HUES6 (cell line): ENCODE results near the gene CXADR.

Experiments
- H3K27ac ChIP-seq: 2 replicates; pipeline ENCODE4 v1.7.0; 2013; ENCODE audit warnings: low read depth, mild to moderate bottlenecking, low read length, inconsistent platforms
- H3K27me3 ChIP-seq: 2 replicates; pipeline ENCODE4 v1.6.1; 2013; ENCODE audit warnings: low read length; ENCODE audit not compliant: control insufficient read depth, insufficient read depth
- H3K36me3 ChIP-seq: 2 replicates; pipeline ENCODE4 v1.6.1; 2013; ENCODE audit warnings: low read length; ENCODE audit not compliant: control insufficient read depth, insufficient read depth
- H3K4me1 ChIP-seq: 2 replicates; pipeline ENCODE4 v1.6.1; 2013; ENCODE audit warnings: low read length; ENCODE audit not compliant: control insufficient read depth, insufficient read depth
- H3K4me3 ChIP-seq: 2 replicates; pipeline ENCODE4 v1.5.1; 2013; ENCODE audit warnings: low read depth, low read length
- H3K9ac ChIP-seq: one replicate; pipeline ENCODE4 v1.6.1; 2013; ENCODE audit warnings: mild to moderate bottlenecking, low read length
- H3K9me3 ChIP-seq: 2 replicates; pipeline ENCODE4 v1.6.1; 2013; ENCODE audit warnings: low read depth, low read length; ENCODE audit not compliant: control insufficient read depth, insufficient read depth

The CXADR gene

GRCh38 chr21:17526776-17527175 is 13.9 kb downstream of the CXADR start:
- Histone ChIP-seq H3K9me3 (no peaks in the 10 kb centered on the region), H3K36me3 (peaks cover 3% of the 10 kb centered on the region; the same call in 1 of the 2 replicates), H3K4me3 (no peak overlapping the region), H3K9ac (no peak overlapping the region), H3K27me3 (no peaks in the 10 kb centered on the region), H3K4me1 (peaks cover 33% of the 10 kb centered on the region), H3K27ac (peak overlapping the region; percentile 72; the same call in 1 of the 2 replicates)

DNA sequence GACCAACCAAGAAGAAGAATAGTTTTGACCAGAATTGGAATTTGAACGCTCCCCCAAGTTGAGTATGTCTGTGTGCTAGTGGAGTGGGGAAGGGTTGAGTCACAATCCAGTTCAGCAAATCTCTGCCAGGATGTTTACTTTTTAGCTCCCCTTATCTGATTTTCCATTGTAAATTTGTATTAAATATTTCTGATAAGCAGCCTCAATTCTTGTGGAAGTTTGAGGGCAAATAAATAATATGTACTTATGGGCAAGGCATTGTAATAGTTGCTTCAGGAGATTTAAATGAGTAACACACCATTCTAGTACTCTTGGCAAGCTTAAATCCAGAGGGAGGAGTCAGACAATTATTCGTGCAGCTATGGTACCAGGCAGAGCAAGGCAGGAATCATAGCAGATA is 14.4 kb downstream of the CXADR start:
- Histone ChIP-seq H3K27ac (peak overlapping the region; percentile 72), H3K36me3 (peaks cover 3% of the 10 kb centered on the region; the same call in 1 of the 2 replicates), H3K4me1 (peaks cover 33% of the 10 kb centered on the region), H3K4me3 (no peak overlapping the region), H3K9ac (peak overlapping the region; percentile 9), H3K27me3 (no peaks in the 10 kb centered on the region), H3K9me3 (no peaks in the 10 kb centered on the region)

GRCh38 chr21:17527711-17528110 is 14.9 kb downstream of the CXADR start:
- H3K9me3 ChIP-seq = no peaks in the 10 kb centered on the region
- no peak overlapping the region for H3K4me3 ChIP-seq
- H3K36me3 ChIP-seq = peaks cover 3% of the 10 kb centered on the region; the same call in 1 of the 2 replicates
- no peaks in the 10 kb centered on the region for H3K27me3 ChIP-seq
- peaks cover 29% of the 10 kb centered on the region for H3K4me1 ChIP-seq
- peak overlapping the region; percentile 9 for H3K9ac ChIP-seq
- H3K27ac ChIP-seq = peak overlapping the region; percentile 72; the same call in 1 of the 2 replicates

DNA sequence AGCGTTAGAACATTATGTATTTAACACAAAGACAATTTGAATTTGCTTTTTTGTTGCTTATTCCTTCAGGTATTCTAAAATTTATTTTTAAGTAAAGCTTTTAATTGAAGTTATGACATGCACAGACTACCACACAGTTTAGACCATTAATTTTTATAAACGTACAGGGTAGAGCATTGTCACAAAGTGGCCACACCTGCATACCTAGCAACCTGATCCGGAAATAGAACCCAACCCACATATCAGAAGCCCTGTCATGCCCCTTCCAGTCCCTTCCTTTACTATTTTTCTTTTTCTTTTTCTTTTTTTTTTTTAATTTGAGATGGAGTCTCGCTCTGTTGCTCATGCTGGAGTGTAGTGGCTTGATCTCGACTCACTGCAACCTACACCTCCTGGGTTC is 16.8 kb downstream of the CXADR start:
- Histone ChIP-seq H3K4me1 (peaks cover 24% of the 10 kb centered on the region), H3K27ac (no peak overlapping the region), H3K4me3 (no peak overlapping the region), H3K9ac (no peak overlapping the region), H3K9me3 (no peaks in the 10 kb centered on the region), H3K27me3 (no peaks in the 10 kb centered on the region), H3K36me3 (peaks cover 8% of the 10 kb centered on the region; the same call in 1 of the 2 replicates)

DNA sequence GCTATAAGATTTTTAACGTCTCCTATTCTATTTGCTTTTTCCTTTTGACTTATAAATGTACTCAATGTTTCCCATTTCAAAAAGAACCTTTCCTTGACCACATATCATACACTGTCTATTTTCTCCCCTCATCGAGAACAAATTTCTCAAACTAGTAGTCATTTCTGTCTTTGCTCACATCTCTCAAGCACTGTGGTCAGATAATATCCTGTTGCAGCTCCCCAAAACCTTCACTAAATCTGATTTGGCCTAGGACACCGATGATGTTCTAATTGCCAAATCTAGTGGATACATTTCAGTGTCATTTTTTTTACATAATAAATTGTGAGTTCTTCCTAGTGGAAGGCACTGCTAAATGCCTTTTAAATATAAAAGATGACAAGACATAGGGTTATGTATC is 19.4 kb downstream of the CXADR start:
- Histone ChIP-seq H3K9ac (no peak overlapping the region), H3K9me3 (peaks cover 2% of the 10 kb centered on the region; the same call in 1 of the 2 replicates), H3K36me3 (peaks cover 23% of the 10 kb centered on the region), H3K27me3 (no peaks in the 10 kb centered on the region), H3K4me3 (no peak overlapping the region), H3K27ac (no peak overlapping the region), H3K4me1 (peaks cover 8% of the 10 kb centered on the region)

- Histone ChIP-seq H3K9ac (no peak overlapping the region), H3K27me3 (no peaks in the 10 kb centered on the region), H3K9me3 (peaks cover 6% of the 10 kb centered on the region; the same call in 1 of the 2 replicates), H3K27ac (no peak overlapping the region), H3K4me1 (peaks cover 5% of the 10 kb centered on the region; the same call in 1 of the 2 replicates), H3K4me3 (no peak overlapping the region), H3K36me3 (peaks cover 38% of the 10 kb centered on the region)
Observed at GRCh38 chr21:17536381-17536780, 23.5 kb downstream of the CXADR start.

GRCh38 chr21:17537299-17537698 is 24.5 kb downstream of the CXADR start:
- H3K27me3 ChIP-seq = no peaks in the 10 kb centered on the region
- no peak overlapping the region for H3K27ac ChIP-seq
- H3K4me1 ChIP-seq = peaks cover 5% of the 10 kb centered on the region; the same call in 1 of the 2 replicates

DNA sequence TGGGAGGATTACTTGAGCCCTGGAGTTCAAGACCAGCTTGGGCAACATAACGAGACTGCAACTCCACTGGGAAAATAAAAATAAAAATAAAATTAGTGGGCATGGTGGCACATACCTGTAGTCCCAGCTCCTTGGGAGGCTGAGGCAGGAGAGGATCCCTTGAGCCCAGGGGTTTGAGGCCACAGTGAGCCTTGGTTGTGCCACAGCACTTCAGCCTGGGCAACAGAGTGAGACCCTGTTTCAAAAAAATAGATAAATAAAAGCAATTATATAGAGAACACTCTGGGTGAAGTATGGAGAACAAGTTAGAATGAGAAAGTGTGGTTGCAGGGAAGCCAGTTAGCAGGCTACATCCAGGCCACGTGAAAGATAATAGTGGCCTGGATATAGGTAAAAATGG is 25.7 kb downstream of the CXADR start:
- no peak overlapping the region for H3K27ac ChIP-seq
- no peaks in the 10 kb centered on the region for H3K27me3 ChIP-seq
- H3K4me1 ChIP-seq = peaks cover 10% of the 10 kb centered on the region; the same call in 1 of the 2 replicates
- H3K9me3 ChIP-seq = peaks cover 6% of the 10 kb centered on the region; the same call in 1 of the 2 replicates
- no peak overlapping the region for H3K9ac ChIP-seq
- H3K4me3 ChIP-seq = no peak overlapping the region
- H3K36me3 ChIP-seq = peaks cover 36% of the 10 kb centered on the region

More at GRCh38 chr21:17537299-17537698, 24.5 kb downstream of the CXADR start:
- Histone ChIP-seq H3K9ac (no peak overlapping the region), H3K9me3 (peaks cover 6% of the 10 kb centered on the region; the same call in 1 of the 2 replicates), H3K36me3 (peaks cover 38% of the 10 kb centered on the region), H3K4me3 (no peak overlapping the region)

DNA sequence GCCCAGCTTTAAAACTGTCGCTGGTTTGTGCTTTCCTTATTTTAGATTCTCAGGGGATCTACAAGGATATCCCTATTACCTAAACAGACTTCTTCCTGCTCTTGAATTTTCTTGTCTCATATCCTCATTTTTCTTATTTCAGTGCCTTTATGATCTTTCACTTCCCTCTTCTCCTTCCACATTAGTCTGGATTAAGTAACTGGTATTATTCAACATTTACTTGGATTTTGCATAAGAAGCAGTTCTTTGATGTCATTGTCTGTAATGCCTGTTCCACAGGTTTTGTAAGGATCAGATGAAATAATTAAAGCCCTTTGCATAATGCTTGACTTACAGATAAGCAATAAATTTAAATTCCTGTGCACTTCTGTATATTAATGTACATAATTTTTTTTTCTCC is 26.5 kb downstream of the CXADR start:
- no peak overlapping the region for H3K9ac ChIP-seq

GRCh38 chr21:17539743-17540341 is 27.0 kb downstream of the CXADR start:
- Histone ChIP-seq H3K4me1 (peaks cover 18% of the 10 kb centered on the region; the same call in 1 of the 2 replicates), H3K9ac (no peak overlapping the region)

More for the DNA sequence above, 26.5 kb downstream of the CXADR start:
- Histone ChIP-seq H3K9me3 (peaks cover 6% of the 10 kb centered on the region; the same call in 1 of the 2 replicates), H3K27me3 (no peaks in the 10 kb centered on the region), H3K4me3 (no peak overlapping the region), H3K36me3 (peaks cover 34% of the 10 kb centered on the region), H3K4me1 (peaks cover 14% of the 10 kb centered on the region; the same call in 1 of the 2 replicates), H3K27ac (no peak overlapping the region)

DNA sequence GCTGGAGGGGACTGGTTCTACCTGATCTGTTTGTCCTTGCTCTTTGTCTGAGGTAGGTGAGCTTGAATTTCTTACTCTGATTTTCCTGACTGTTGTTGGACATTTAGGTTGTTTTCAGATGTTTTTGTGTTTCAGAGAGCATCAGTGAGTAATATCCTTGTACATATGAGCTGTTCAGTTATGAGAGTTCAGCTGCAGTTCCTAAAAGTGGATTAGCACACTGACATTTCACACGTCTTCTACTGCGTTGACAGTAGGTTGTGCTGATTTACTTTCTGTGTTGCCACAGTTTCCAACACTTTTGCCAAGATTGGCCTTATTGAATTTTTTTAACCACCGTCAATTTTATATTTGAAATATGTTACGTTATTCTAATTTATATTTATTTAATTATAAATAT is 27.7 kb downstream of the CXADR start:
- Histone ChIP-seq H3K9ac (no peak overlapping the region), H3K27me3 (no peaks in the 10 kb centered on the region), H3K4me3 (no peak overlapping the region), H3K9me3 (peaks cover 6% of the 10 kb centered on the region; the same call in 1 of the 2 replicates), H3K36me3 (peaks cover 25% of the 10 kb centered on the region), H3K4me1 (peaks cover 18% of the 10 kb centered on the region; the same call in 1 of the 2 replicates), H3K27ac (no peak overlapping the region)

More at GRCh38 chr21:17539743-17540341, 27.0 kb downstream of the CXADR start:
- Histone ChIP-seq H3K27ac (no peak overlapping the region), H3K36me3 (peaks cover 32% of the 10 kb centered on the region), H3K9me3 (peaks cover 6% of the 10 kb centered on the region; the same call in 1 of the 2 replicates), H3K4me3 (no peak overlapping the region), H3K27me3 (no peaks in the 10 kb centered on the region)
